ENCODE measurements around the gene IRS1. TPM values are rescaled to one million over a fixed set of nuclear protein-coding genes. Genes with fewer than 3 reads are reported as not detected.

Gene IRS1
- total and polyA plus RNA-seq, 2 donors: 26.8 to 28.5 TPM

GRCh38 chr2:226705133-226705886 lies 94.3 kb downstream of the IRS1 start:
- Histone ChIP-seq H3K4me1 (ENCODE audit: insufficient read depth) (no peaks in the 10 kb centered on the region), H3K36me3 (ENCODE audit: insufficient read depth) (no peaks in the 10 kb centered on the region), H3K27ac (ENCODE audit: low read depth) (no peak overlapping the region), H3K4me3 (ENCODE audit: low read depth, low read length) (no peak overlapping the region)
- DNase-seq (ENCODE audit: extremely low spot score): no peak
- 96% methylated on average over 8 of the region's 8 CpGs for WGBS

DNA sequence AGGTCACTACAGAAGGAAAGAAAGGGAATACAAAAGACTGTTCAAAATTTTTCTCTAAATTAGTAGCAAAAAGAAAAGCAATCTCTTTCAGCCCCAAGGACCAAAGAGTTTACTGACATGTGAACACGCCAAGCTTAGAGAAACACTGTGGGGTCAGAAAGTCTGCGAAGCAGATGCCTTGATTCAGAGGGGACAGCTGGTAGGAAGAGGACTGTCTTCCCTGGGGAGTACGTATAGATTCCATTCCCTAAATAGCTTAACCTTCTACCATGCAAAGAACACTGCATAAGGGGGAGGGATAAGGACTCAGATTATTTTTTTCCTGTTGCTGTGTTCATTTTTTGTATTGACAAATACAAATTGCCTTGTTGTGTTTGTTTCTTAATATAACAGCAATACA lies 96.1 kb downstream of the IRS1 start:
- Histone ChIP-seq H3K4me1 (ENCODE audit: insufficient read depth) (no peaks in the 10 kb centered on the region), H3K36me3 (ENCODE audit: insufficient read depth) (no peaks in the 10 kb centered on the region), H3K4me3 (ENCODE audit: low read depth, low read length) (no peak overlapping the region), H3K27ac (ENCODE audit: low read depth) (no peak overlapping the region)
- 79% methylated on average over 3 of the region's 3 CpGs for WGBS
- no peak for DNase-seq (ENCODE audit: extremely low spot score)

- WGBS: 76% methylated on average over 7 of the region's 7 CpGs
- no peaks in the 10 kb centered on the region for H3K36me3 ChIP-seq (ENCODE audit: insufficient read depth)
- H3K4me1 ChIP-seq (ENCODE audit: insufficient read depth): no peaks in the 10 kb centered on the region
- no peak overlapping the region for H3K27ac ChIP-seq (ENCODE audit: low read depth)
- H3K4me3 ChIP-seq (ENCODE audit: low read depth, low read length): no peak overlapping the region
- DNase-seq (ENCODE audit: extremely low spot score): no peak
These were observed 97.2 kb downstream of the IRS1 start for GRCh38 chr2:226702376-226702775.

GRCh38 chr2:226701052-226701451 lies 98.6 kb downstream of the IRS1 start:
- H3K27ac ChIP-seq (ENCODE audit: low read depth): no peak overlapping the region
- DNase-seq (ENCODE audit: extremely low spot score): no peak

GRCh38 chr2:226699321-226699720 lies 100.3 kb downstream of the IRS1 start:
- DNase-seq (ENCODE audit: extremely low spot score): no peak
- no peak overlapping the region for H3K4me3 ChIP-seq (ENCODE audit: low read depth, low read length)
- no peaks in the 10 kb centered on the region for H3K4me1 ChIP-seq (ENCODE audit: insufficient read depth)
- H3K36me3 ChIP-seq (ENCODE audit: insufficient read depth): no peaks in the 10 kb centered on the region
- H3K27ac ChIP-seq (ENCODE audit: low read depth): no peak overlapping the region
- 37% methylated on average over 2 of the region's 2 CpGs for WGBS

More at GRCh38 chr2:226701052-226701451, 98.6 kb downstream of the IRS1 start:
- H3K4me1 ChIP-seq (ENCODE audit: insufficient read depth): no peaks in the 10 kb centered on the region
- WGBS: 85% methylated on average over 1 of the region's 1 CpG
- H3K36me3 ChIP-seq (ENCODE audit: insufficient read depth): no peaks in the 10 kb centered on the region
- no peak overlapping the region for H3K4me3 ChIP-seq (ENCODE audit: low read depth, low read length)

DNA sequence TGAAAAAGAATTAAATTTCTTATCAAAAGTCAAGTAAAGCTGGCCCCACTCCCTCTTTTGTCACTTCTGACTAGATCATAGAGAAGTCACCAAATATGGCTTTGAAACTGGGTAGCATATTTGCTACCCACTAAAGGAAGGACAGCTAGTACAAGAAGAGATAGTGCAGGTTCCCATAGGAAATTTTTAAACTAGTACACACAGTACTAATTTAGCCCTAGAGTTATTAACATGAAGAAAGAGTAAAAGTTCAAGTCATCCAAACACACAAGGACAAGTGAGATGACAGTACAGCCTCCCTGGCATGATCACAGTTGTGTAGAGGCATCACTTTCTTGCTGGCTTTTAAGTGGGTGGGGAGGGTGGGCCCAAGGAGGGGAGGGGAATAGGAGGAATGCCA lies 100.9 kb downstream of the IRS1 start:
- no peak overlapping the region for H3K27ac ChIP-seq (ENCODE audit: low read depth)
- DNase-seq (ENCODE audit: extremely low spot score): no peak

GRCh38 chr2:226694586-226695284 lies 104.9 kb downstream of the IRS1 start:
- Histone ChIP-seq H3K27ac (ENCODE audit: low read depth) (no peak overlapping the region), H3K4me3 (ENCODE audit: low read depth, low read length) (no peak overlapping the region), H3K4me1 (ENCODE audit: insufficient read depth) (no peaks in the 10 kb centered on the region), H3K36me3 (ENCODE audit: insufficient read depth) (no peaks in the 10 kb centered on the region)
- no peak for DNase-seq (ENCODE audit: extremely low spot score)
- WGBS: 83% methylated on average over 4 of the region's 4 CpGs

More for the DNA sequence above, 100.9 kb downstream of the IRS1 start:
- no peak overlapping the region for H3K4me3 ChIP-seq (ENCODE audit: low read depth, low read length)
- H3K4me1 ChIP-seq (ENCODE audit: insufficient read depth): no peaks in the 10 kb centered on the region
- no peaks in the 10 kb centered on the region for H3K36me3 ChIP-seq (ENCODE audit: insufficient read depth)

DNA sequence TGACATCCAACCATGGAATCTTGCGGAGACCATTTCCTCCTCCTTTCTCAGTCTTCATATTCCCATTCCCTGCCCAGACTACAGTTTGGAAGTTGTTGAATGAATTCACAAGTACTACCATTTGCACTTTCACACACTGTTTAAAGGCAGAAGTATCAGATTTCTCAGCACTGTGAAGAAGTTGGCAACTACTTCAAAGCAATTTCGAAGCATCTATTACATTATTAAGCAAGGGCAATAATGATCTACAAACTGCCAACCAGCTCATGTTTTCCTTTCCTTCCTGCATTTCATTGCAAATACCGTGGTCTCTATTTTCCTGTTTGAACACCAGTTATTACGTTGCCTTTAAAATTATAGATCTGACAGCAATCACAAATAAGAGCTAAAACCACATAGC lies 105.5 kb downstream of the IRS1 start:
- Histone ChIP-seq H3K4me1 (ENCODE audit: insufficient read depth) (no peaks in the 10 kb centered on the region), H3K27ac (ENCODE audit: low read depth) (no peak overlapping the region), H3K4me3 (ENCODE audit: low read depth, low read length) (no peak overlapping the region), H3K36me3 (ENCODE audit: insufficient read depth) (no peaks in the 10 kb centered on the region)
- WGBS: 58% methylated on average over 4 of the region's 4 CpGs
- no peak for DNase-seq (ENCODE audit: extremely low spot score)

- Histone ChIP-seq H3K36me3 (ENCODE audit: insufficient read depth) (no peaks in the 10 kb centered on the region), H3K27ac (ENCODE audit: low read depth) (no peak overlapping the region), H3K4me3 (ENCODE audit: low read depth, low read length) (no peak overlapping the region), H3K4me1 (ENCODE audit: insufficient read depth) (no peaks in the 10 kb centered on the region)
- no peak for DNase-seq (ENCODE audit: extremely low spot score)
- 38% methylated on average over 4 of the region's 4 CpGs for WGBS
These were observed 106.1 kb downstream of the IRS1 start for GRCh38 chr2:226693521-226693920.

DNA sequence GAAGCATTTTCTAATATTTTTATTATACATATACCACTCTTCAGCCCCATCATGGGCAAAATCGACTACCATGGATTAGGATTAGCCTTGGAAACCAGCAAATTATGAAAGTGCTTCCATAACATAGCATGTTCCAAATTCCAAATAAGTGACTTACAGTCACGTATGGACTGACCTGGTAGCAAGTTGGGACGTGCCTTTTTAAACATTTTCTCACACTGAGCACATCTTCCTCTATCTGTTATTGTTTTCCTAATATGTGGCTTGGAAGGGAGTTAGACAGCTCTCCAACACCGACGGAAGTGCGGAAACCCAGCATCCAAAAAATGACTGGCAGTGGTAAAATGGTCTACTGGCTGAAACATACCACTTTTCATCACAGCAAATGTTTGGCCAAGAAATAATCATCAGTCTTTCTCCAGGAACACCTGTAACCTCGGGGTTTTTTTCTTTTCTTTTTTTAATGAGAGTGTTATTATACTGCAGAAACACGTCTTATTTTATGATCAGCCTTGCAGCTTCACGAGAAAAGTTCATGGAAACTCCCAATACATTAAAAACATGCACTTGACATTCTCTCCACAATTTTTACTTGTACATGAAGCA lies 107.0 kb downstream of the IRS1 start:
- Histone ChIP-seq H3K36me3 (ENCODE audit: insufficient read depth) (no peaks in the 10 kb centered on the region), H3K4me1 (ENCODE audit: insufficient read depth) (no peaks in the 10 kb centered on the region), H3K4me3 (ENCODE audit: low read depth, low read length) (no peak overlapping the region), H3K27ac (ENCODE audit: low read depth) (no peak overlapping the region)
- no peak for DNase-seq (ENCODE audit: extremely low spot score)
- WGBS: 89% methylated on average over 9 of the region's 9 CpGs

GRCh38 chr2:226691255-226691654 lies 108.4 kb downstream of the IRS1 start:
- WGBS: 61% methylated on average over 2 of the region's 2 CpGs
- Histone ChIP-seq H3K27ac (ENCODE audit: low read depth) (no peak overlapping the region), H3K4me1 (ENCODE audit: insufficient read depth) (no peaks in the 10 kb centered on the region), H3K36me3 (ENCODE audit: insufficient read depth) (no peaks in the 10 kb centered on the region), H3K4me3 (ENCODE audit: low read depth, low read length) (no peak overlapping the region)
- DNase-seq (ENCODE audit: extremely low spot score): no peak

DNA sequence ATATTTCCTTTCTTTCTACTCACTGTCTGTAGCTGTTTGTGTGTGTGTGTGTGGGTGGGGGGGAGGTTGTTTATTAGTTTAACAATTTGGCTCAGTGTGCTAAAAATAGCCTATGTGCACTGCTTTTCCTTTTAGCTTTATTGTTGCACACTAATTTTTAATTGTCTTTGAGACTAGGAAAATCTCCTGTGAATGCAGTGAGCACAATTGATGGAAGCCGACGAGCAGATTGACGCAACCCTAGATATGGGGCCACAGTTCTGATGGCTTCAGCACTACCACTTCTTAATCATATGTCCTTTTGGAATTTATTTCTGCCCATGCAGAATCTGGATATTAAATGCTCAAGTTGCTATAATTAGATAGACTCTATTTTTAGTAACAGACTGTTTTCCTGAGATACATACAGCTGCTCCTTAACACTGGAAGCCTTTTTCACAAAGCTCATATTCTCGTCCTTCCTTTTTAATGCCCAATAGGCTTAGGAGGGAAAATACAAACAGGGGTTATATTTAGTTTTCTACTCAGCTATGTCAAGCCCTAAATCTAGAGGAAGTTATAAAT lies 109.1 kb downstream of the IRS1 start:
- Histone ChIP-seq H3K4me1 (ENCODE audit: insufficient read depth) (no peaks in the 10 kb centered on the region), H3K36me3 (ENCODE audit: insufficient read depth) (no peaks in the 10 kb centered on the region), H3K27ac (ENCODE audit: low read depth) (no peak overlapping the region), H3K4me3 (ENCODE audit: low read depth, low read length) (no peak overlapping the region)
- WGBS: 26% methylated on average over 4 of the region's 4 CpGs
- DNase-seq (ENCODE audit: extremely low spot score): peak; percentile 20

DNA sequence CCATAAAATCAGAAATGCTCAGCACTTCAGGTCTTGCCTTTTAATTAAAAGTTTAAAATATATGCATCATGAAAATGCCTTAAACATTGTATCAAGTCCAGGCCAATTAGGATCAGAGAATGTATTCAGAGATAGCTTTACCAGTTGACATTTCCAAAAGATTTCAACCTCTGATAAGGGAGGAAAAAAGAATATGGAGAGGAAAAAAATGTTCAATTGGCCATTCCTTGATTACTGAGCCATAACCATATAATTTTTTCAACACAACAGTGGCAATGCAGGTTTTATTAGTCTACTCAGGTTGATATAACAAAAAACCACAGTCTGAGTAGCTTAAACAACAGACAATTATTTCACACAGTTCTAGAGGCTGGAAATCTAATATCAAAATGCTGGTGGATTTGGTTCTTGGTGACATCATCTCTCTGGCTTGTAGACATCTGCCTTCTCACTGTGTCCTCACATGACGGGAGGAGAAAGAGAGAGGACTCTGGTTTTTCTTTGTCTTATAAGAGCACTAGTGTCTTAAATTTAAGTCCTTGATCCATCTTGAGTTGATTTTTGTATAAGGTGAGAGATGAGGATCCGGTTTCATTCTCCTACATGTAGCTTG lies 111.9 kb downstream of the IRS1 start:
- no peak overlapping the region for H3K4me3 ChIP-seq (ENCODE audit: low read depth, low read length)
- DNase-seq (ENCODE audit: extremely low spot score): no peak
- no peak overlapping the region for H3K27ac ChIP-seq (ENCODE audit: low read depth)
- no peaks in the 10 kb centered on the region for H3K36me3 ChIP-seq (ENCODE audit: insufficient read depth)
- WGBS: 92% methylated on average over 2 of the region's 2 CpGs
- no peaks in the 10 kb centered on the region for H3K4me1 ChIP-seq (ENCODE audit: insufficient read depth)

All from urinary bladder (tissue), 4 donors.